Hindlimb muscle (tissue), 1 donor: ENCODE measurements around the gene PRDX2. TPM values are rescaled to one million over a fixed set of nuclear protein-coding genes. Genes with fewer than 3 reads are reported as not detected.

ENCODE experiments used
- DNase-seq: peaks from one replicate; pipeline ENCODE4 v3.0.0-alpha.2; 2013
- polyA plus RNA-seq: library from polyadenylated mRNA; unstranded; fragments of 120-200 nt; gene quantifications from one replicate; pipeline ENCODE4 v1.2.1, GENCODE V29; 2013; ENCODE audit not compliant: insufficient read length

PRDX2 gene
- polyA plus RNA-seq, 1 donor = 169 TPM

GRCh38 chr19:12792051-12792852, 9.3 kb downstream of the PRDX2 start:
- no peak for DNase-seq

- peak; percentile 95 for DNase-seq
Measured at GRCh38 chr19:12791345-12792050, 10.1 kb downstream of the PRDX2 start, which contains the start of gene JUNB. TSS of gene JUNB (plus strand) at chr19:12791486. CDS start at chr19:12791772, 286 bp downstream.

- DNase-seq = no peak
Measured at GRCh38 chr19:12790628-12791344, 10.8 kb downstream of the PRDX2 start.

GRCh38 chr19:12789904-12790619, 11.5 kb downstream of the PRDX2 start:
- DNase-seq = peak; percentile 95

- DNase-seq = no peak
Measured at GRCh38 chr19:12789098-12789903, 12.3 kb downstream of the PRDX2 start.

- peak; percentile 84 for DNase-seq
Measured at GRCh38 chr19:12788682-12789097, 12.9 kb downstream of the PRDX2 start.

- DNase-seq = no peak
Measured at GRCh38 chr19:12788042-12788681, 13.4 kb downstream of the PRDX2 start.

- DNase-seq = no peak
Measured at GRCh38 chr19:12787458-12787857, 14.1 kb downstream of the PRDX2 start.

GRCh38 chr19:12786952-12787351, 14.6 kb downstream of the PRDX2 start:
- DNase-seq = no peak

- no peak for DNase-seq
Measured at GRCh38 chr19:12786141-12786870, 15.3 kb downstream of the PRDX2 start.

- no peak for DNase-seq
Measured at GRCh38 chr19:12785431-12786031, 16.1 kb downstream of the PRDX2 start.

GRCh38 chr19:12784871-12785430, 16.6 kb downstream of the PRDX2 start:
- DNase-seq = no peak

GRCh38 chr19:12784394-12784870, 17.2 kb downstream of the PRDX2 start:
- DNase-seq = no peak

- DNase-seq = no peak
Measured at GRCh38 chr19:12783849-12784393, 17.7 kb downstream of the PRDX2 start.

GRCh38 chr19:12783291-12783848, 18.2 kb downstream of the PRDX2 start:
- DNase-seq = no peak

- peak; percentile 89 for DNase-seq
Measured at GRCh38 chr19:12782424-12783290, 18.9 kb downstream of the PRDX2 start.

- DNase-seq = no peak
Measured at GRCh38 chr19:12782174-12782423, 19.5 kb downstream of the PRDX2 start.
